GM21576 (cell line): Measurements from ENCODE around the gene NPAS3.

Source experiments
- ATAC-seq: cut with Tn5 transposase; IDR thresholded peaks from one replicate; pipeline ENCODE4 v1.9.1; 2021; ENCODE audit warnings: mild to moderate bottlenecking, moderate library complexity; ENCODE audit not compliant: unreplicated experiment

NPAS3 gene

DNA sequence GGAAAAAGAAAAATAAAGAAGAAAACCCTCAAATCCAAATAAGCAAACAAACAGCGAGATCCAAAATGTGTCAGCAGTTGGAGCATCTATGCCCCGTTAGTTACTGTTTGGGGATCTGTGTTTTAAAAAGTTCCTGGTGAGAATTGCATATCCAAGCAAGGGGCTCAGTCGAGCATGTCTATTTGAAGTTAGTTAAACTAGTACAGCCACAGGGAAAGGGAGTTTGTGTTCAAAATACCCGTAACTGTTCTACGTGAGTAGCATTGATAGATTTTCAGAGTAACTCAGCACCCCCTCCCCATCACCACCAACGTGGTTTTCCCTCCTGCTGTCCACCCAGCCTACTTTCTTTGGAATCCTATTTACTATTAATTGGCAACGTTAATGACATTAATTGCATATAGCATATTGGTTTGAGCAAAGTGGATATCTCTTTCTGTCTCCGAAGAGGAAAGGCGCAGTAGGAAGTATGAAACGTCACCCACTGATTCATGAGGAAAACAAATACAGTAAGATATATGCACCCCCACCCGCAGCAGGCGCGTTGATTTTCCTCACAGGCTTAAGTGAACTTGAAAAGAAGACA, 1.5 kb downstream of the NPAS3 start:
- no peak for ATAC-seq

DNA sequence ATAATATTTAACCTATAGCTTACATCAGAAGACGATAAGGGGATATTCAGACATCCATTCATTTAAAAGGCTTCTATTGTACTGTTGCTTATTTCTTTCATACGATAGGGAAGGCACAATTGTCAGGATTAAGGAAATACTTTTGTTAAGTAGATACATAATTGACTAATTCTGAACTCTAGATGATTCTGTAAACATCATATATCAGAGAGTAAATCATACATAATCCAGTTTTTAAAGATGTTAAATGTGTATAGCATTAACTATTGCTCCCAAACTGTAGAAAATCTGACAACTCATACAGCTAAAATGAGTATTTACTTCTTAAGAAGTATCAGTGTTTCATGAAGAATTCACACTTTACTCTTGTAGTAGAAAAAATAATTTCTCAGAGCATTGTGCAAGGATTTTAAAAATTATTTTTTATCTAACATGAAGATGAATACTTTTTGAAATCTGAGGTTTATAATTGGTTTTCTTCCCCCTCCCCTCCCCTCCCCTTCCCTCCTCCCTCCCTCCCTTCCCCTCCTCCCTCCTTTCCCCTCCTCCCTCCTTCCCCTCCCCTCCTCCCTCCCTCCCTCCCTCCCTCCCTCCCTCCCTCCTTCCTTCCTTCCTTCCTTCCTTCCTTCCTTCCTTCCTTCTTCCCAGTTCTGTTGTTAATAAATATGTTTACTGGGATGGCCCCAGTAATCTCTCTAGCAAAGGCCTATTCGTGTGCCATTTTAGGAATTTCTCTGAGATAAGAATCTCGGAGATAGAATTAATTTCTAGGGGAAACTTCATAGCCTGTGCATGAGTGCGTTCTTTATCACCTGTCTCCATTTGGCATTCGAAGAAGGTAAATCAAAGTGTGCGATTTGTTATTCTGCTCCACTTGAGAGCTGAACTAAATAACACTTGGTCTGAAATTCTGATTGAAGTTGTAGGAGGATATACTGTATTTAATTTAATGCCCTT, 2.3 kb downstream of the NPAS3 start:
- ATAC-seq = no peak

DNA sequence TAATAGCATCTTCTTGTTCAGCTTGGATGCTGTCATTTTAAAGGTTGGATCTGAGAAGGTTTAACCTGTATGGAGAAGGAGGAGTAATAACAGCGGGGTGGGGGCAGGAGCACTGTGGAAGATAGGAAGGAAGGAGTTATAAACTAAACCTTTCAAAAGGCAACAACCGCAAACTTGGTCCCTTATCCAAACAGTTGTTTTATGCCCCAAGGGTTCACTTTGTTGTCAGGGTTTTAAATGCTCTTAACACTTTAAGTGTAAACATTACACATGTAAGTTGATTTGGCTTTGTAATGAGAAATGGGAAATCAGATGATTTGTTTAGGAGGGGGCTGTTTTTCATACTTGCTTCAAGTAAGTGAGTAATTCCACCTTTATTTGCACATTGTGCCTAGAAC, 3.0 kb downstream of the NPAS3 start:
- ATAC-seq = no peak

DNA sequence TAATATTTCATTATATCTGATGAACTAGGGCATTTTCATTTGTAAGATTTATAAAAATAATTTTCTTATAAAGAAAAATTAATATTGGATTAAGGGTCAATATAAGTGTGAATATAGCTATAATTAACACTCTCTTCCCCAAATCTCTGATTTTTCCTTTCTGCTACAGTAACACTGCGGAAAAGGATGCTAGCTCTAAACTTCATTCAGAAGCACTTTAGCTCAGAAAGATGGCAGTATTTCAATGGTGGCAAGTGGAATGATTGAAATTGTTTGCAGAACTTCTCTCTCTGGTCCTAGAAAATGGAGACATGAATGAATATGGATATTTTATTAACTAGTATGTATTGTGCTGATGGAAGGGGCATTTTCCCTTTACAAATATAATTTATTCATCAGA, 8.4 kb downstream of the NPAS3 start:
- no peak for ATAC-seq

DNA sequence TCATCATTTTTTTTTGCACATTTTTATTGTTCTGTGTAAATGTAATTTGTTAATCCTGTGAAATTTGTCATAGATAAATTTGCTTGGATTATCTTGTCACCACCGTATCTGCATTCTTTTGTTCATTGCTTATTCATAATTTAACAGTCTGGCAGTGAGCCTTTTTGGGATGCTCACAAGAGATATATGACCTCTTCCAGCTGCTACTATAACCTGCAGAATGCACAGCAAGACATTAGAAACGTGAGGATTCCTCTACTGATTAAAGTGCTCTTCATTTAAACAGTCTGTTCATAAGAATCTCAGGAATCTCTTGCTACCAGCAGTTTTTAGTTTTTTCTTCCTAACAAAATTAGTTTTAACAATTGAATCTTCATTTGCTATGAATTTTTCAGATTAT, 9.1 kb downstream of the NPAS3 start:
- no peak for ATAC-seq

DNA sequence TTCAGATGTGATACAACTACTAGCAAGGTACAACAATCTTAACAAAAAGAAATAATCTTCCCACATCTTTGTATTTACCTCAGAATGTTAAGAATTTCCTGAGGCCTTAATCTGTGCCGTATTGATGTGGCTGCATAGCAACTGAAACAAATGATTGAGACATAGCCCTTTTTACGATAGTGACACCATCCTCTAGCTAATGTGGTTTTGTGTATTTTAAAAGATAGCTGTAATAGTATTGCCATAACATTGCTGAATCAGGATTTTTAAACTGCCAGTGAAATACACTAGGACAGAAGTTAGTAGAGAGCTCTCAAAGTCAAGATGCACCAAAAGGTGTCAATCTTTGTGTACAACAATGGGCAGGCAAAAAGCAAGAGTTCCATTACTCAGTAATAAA, 11.9 kb downstream of the NPAS3 start:
- ATAC-seq = no peak

DNA sequence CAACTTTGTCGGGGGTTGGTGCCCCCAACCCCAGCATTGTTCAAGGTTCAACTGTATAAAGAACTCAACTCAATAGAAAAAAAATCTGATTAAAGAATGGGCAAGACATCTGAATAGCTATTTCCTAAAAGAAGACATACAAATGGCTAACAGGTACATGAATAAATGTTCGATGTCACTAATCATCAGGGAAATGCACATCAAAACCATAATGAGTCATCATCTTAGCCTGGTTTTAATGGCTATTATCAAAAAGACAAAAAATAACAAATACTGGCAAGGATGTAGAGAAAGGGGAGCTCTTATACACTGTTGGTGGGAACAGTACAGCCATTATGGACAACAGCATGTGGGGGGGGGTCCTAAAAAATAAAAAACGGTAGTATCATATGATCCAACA, 28.7 kb downstream of the NPAS3 start:
- no peak for ATAC-seq

DNA sequence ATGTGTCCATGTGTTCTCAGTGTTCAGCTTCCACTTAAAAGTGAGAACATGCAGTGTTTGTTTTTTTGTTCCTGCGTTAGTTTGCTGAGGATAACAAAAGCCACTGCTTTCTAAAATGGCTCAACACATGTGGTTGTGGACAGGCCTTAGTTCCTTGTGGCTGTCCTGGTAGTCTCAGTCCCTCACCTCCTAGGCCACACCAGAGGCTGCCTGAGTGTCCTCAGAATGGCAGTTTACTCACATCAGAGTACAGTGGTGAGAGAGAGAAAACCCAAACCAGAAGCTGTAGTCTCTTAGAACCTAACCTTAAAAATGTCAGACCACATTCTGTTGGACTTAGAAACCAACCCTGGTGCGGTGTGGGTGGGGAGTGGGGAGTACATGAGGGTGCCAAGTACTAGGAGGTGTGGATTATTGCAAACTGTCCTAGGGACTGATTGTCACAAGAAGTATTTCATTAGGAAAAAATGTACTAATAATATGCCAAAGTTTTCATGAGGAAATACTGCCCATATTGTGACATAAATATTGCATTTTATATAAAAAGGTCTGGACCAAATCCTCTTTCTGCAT, 30.4 kb downstream of the NPAS3 start:
- no peak for ATAC-seq

DNA sequence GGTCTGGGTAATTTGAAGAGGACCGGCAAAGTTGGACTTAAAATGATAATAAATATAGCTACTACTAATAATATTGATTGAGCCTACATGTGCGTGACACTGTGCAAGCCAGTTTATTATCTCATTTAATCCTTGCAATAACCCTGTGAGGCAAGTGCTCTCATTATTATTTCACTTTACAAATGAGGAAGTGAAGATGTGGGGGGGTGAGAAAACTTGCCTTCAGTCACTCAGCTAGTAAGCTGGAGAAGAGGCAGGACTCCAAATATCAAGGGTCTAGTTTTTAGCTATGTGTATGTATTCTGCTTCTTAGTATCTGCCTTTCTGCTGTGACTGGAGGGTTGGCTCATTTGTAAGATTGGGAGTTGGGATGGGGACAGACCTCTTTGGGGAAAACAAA, 39.2 kb downstream of the NPAS3 start:
- no peak for ATAC-seq

DNA sequence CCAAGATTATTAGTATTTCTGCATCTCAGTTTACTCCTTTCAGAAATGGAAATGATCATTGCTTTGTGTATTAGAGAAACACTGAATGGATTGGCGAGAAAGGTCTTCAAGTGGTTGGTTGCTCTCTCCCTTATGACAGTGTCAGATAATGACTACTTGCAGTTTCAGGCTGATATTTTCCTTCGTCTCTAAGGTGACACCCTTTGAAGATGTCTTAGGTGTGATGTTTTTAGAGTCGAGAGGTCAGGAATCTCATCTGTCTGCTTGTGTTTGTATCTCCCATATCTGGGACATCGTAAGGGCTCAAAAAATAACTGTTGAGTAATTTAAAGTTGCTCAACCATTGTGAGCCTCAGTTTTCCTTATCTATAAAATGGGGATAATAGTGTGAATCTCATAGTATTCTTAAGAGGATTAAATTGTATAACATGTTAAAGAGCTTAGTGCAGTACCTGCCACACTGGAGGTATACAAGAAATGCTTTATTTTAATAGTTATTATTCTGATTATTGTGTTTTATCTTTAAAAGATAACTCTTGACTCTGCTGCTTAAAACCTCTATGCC, 40.1 kb downstream of the NPAS3 start:
- no peak for ATAC-seq

DNA sequence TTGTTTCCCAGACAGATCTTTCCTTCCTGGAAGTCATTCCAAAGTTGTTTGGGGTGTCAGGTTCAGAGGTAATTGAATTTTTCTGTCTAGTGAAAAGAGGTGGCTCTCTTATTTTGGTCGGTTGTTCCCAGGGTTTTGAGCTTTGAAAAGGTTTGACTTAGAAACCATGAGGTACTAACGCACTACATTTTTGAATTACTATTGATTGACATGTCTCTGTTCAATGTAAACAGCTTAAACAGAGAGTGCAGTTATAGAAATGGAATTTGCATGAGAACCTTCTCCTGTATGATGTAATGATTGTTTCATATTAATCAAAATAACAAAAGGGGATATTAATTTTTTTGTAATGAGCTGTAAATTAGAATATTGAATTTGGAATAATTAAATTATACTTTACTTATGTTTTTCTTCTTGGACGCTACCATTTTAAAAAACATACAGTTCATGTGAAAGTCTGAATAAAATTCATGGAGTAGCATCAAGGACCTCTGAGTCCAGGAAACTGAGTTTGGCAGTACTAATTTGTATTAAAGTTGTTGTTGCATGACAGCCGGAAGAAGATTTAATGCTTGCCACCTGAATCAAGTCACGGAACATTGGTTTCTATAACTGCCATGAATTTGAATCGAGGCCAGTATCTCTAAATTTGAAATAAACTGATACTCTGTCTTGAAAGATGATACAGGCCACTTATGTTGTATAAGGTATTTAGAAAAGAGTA, 41.7 kb downstream of the NPAS3 start:
- no peak for ATAC-seq

DNA sequence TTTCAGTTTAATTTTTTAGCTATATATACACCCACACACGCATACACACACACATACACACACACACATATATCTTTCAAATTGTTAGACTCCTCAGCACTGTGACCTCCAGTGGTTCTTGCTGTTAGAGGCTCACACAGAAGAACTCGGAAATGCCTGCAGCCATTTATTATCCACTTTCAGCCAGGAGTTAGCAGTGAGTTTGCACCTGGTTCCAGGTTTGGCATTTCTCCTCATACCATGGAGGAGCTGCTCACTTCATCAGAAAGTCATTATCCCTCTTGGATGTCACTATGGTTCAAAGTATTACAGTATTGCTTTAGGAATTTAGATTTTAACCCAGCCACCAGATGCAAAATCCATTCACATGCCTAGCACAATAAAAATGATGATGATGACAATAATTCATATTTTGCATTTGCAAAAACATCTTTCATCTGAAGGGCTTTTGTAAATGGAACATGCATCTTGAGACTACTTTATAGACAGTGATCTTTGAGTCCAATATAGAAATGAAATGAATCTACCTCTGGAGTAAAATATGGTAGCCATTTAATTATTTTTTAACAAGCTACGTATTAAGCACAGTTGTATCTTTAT, 42.3 kb downstream of the NPAS3 start:
- ATAC-seq = no peak

DNA sequence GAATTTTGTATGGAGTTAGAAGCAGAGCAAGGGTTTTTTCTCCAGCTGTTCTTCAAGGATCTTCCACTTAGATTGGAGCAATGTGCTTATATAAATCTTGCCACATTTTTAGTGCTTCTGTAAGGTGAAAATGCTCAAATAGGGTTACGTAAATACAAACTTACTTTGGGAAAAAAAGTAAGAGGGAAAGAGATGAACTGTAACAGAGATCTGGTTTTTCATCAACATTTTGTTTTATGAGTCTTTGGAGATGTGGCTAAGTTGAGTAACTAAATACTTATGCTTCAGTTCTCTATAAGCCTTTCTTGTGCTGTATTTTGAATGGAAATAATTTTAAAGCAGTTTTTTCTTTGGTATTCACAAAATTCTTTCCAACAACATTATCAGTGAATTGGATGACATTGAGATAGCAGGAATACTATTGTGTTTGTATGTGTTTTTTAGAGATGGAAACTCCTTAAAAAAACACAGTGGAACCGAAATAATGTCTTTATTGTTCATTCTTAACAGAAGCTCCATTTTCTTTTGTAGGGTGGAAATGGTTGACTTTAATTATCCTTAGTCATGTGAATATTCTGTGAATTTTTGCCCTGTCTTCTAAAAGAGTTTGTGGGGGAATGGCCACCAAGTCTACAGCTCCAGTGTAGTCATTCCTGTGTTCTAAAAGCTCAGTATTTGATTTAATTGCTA, 45.7 kb downstream of the NPAS3 start:
- ATAC-seq = no peak

DNA sequence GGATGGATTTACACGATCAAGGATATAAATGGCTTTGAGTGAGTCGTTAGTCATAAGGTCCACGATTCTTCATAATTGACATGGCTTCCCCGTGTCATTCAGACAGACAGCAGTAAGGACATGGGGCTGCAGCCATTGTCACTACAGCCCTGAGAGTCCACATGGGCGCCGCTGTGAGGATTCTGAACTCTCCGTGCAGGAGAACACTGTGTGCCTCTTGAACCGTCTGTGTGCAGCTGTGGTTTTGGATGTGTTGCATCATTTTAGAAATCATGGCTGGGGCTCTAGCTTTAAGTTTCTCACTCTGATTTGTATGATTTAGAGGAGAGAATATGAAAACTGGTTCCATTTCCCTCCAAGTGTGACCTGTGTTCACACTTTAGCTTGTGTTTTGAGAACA, 47.2 kb downstream of the NPAS3 start:
- no peak for ATAC-seq

DNA sequence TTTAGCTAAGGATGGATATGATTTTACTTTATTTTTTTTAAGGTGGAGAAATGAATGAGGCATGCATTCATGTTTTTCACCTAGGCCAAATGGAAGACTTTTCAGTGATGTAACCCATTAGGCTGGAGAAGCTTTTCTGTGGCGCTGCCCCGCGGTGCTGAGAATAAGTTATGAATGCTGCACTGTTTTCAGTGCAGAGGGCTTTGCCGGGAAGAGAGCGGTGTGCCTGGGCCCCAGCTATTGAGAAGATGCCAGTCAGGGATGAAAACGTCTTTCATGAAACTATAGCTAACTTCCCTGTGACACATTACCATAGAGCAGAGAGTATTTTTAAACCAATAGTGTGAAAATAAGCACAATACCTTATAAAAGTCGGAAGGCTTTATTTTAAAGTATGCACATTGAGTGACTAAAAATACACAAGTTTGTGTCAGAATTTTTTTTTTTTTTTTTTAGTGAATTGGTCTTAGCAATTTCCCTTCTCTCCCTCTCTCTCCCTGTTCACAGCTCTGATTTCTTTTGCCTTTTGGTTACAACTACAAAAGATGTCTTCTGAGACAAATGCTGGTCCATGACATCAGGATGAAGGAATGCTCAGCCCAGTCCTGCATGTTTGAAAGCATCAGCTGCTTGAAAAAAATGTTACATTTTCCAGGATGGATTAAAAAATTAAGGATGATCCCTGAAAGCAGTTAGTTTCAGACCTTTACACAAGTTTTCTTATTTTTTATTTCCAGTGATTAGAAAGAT, 48.3 kb downstream of the NPAS3 start:
- ATAC-seq = no peak

DNA sequence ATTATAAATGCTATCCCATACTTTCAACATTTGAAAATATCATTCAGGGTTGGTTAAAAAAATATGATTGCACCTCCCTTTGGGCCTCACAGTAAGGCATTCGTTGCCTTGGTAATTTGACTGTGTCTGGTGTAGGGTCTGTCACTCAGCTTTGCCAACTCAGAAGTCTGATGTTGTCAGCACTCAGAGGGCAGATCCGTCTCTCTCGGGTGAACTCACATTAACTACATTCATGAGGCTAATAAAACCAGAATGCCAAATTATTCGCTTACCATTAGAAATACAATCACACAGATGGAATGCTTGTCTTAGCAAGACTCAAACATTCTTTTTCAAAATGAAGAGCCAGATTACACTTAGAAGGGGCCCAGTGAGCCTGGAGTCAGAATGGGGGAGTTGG, 53.0 kb downstream of the NPAS3 start:
- ATAC-seq = no peak

DNA sequence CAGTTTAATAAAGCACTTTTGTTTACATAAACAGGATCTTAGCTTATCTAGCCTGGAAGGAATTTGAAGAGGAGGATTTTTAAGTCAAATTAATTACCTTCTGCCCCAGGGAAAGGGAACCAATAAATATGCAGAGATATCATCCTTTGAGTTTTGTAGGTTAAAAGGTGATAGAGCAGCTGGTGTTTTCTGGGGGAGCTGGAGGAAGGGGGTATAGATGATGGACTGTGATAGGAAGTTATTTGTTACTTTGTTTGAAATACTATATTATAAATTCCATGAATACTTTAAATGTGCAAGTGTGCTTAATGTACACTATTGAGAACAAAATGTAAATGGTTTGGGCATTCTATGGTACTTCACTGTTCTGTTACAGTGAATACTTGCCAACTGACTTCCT, 55.2 kb downstream of the NPAS3 start:
- ATAC-seq = no peak

DNA sequence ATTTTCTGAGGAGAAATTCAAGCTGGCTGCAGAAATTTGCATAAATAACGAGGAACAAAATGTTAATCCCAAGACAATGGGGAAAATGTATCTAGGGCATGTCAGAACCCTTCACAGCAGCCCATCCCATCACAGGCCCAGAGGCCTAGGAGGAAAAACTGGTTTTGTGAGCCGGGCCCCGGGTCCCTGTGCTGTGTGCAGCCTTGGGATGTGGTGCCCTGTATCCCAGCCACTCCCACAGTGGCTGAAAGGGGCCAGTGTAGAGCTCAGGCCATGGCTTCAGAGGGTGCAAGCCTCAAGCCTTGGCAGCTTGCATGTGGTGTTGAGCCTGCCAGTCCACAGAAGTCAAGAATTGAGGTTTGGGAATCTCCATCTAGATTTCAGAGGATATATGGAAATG, 57.7 kb downstream of the NPAS3 start:
- no peak for ATAC-seq

DNA sequence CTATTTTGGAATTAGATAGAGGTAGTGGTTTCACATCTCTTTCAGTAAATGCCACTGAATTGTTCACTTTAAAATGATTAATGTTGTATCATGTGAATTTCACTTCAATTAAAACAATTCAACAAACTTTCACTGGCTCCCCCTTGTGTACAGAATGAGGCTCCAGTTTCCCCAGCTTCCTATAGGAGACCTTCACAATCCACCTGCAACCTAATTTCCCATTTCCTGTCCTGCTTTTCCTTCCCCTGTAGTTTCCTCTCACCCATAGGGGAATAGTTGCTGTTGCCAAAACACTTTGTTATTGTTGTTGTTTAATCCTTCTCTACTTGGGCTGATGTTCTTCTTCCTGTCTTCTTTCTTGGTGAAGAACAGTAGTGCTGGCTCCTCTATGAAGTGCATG, 59.8 kb downstream of the NPAS3 start:
- no peak for ATAC-seq

DNA sequence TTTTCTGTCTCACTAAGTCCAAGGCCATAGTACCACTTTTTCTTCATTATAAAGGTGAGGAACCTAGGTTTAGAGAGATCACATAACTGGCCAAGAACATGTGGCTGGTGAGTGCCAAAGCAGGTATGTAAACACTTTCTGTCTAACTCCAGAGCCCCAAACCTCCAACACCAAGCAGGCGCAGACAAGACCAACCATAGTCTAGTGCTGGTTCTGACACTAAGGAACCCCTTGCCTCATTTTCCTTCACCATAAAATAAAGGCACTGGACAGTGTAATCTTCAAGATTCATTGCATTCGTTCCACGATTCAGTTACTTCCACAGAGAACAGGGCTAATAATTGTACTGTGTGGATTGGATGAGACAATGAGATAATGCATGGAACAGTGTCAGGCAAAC, 71.0 kb downstream of the NPAS3 start:
- ATAC-seq = no peak
